ENCODE measurements around the gene KCMF1.

DNA sequence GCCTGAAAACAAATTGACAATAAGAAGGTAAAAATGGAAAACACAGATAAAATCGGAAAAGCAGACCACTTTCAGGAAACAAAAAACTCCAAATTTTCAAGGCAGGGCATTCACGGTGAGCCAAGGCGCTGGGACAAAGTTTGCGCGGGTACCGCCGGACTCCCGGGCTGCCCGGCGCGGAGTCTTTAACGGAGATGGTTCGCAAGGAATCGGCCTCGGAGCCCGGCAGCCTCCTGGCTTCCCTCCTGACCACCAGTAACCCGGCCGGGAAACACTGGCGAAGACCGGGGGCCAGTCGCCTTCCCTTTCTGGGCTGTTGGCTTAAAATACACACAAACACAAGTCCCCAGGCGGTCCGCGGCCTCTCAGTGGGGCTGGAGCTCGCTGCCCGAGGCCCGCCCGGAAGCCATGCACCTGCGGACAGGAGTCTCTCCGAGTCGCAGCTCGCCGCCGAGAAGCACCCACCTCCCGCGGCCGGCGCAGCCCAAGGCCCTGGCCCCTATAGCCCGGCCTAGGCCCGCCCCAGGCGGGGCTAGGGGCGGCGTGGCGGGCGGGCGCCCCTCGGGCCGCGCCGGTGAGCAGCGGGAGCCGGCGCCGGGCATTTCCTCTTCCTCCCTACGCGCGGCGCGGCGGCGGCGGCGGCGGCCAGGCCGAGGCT lies 622 bp upstream of the KCMF1 start:
- TF ChIP-seq, protein P1, sequence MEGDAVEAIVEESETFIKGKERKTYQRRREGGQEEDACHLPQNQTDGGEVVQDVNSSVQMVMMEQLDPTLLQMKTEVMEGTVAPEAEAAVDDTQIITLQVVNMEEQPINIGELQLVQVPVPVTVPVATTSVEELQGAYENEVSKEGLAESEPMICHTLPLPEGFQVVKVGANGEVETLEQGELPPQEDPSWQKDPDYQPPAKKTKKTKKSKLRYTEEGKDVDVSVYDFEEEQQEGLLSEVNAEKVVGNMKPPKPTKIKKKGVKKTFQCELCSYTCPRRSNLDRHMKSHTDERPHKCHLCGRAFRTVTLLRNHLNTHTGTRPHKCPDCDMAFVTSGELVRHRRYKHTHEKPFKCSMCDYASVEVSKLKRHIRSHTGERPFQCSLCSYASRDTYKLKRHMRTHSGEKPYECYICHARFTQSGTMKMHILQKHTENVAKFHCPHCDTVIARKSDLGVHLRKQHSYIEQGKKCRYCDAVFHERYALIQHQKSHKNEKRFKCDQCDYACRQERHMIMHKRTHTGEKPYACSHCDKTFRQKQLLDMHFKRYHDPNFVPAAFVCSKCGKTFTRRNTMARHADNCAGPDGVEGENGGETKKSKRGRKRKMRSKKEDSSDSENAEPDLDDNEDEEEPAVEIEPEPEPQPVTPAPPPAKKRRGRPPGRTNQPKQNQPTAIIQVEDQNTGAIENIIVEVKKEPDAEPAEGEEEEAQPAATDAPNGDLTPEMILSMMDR (IDR thresholded peaks at IDR 0.05) = no peak
- TF ChIP-seq POLR2A (IDR thresholded peaks at IDR 0.05) = peak; percentile 62 to 85 (median 77)
